Lower lobe of right lung (tissue), 2 donors: ENCODE measurements around the gene SH2D6. TPM values are rescaled to one million over a fixed set of nuclear protein-coding genes. Genes with fewer than 3 reads are reported as not detected.

ENCODE experiments used
- ATAC-seq, 2 donors: fragments of 200-7000 bp; cut with Tn5 transposase; one replicate each; pipeline ENCODE4 v1.9.1; 2020 to 2022; ENCODE audit warnings: mild to moderate bottlenecking in 2 of 2, moderate library complexity in 2 of 2
- DNase-seq: peaks from one replicate; pipeline ENCODE4 v3.0.0-alpha.2; 2020
- H3K27ac ChIP-seq: fragments of 200-600 bp; one replicate; pipeline ENCODE4 v1.8.0; 2022
- H3K27me3 ChIP-seq: fragments of 200-600 bp; one replicate; pipeline ENCODE4 v1.8.0; 2022; ENCODE audit warnings: low read depth
- H3K36me3 ChIP-seq: fragments of 200-600 bp; one replicate; pipeline ENCODE4 v1.8.0; 2022; ENCODE audit warnings: mild to moderate bottlenecking
- H3K4me1 ChIP-seq: fragments of 200-600 bp; one replicate; pipeline ENCODE4 v1.8.0; 2022
- H3K4me3 ChIP-seq: fragments of 200-600 bp; one replicate; pipeline ENCODE4 v1.8.0; 2022; ENCODE audit warnings: mild to moderate bottlenecking
- H3K9me3 ChIP-seq: fragments of 200-600 bp; one replicate; pipeline ENCODE4 v1.8.0; 2022
- CTCF ChIP-seq: fragments of 200-600 bp; IDR thresholded peaks from one replicate; pipeline ENCODE4 v1.8.0; 2022; ENCODE audit warnings: antibody characterized with exemption, mild to moderate bottlenecking
- intact Hi-C: fragments of 100-400 bp; cut with DNase I; formaldehyde crosslinking; loops from one replicate; pipeline ENCODE4 v1.11.0; 2022
- total RNA-seq: library from RNA; stranded (reverse); fragmentation: NEBNext Ultra II Directional; extraction: Animal tissue kit (Norgen Biotek cat#: 25700); gene quantifications from one replicate; pipeline ENCODE4 v1.2.1, GENCODE V29; 2021
- donor health status: DM: no; HTN: yes; CAD: no; lungs with severe emphysema.

The SH2D6 gene
- total RNA-seq, 1 donor from 2014 or later = 0.97 TPM

GRCh38 chr2:85405201-85406059 is 13.1 kb upstream of the SH2D6 start:
- H3K36me3 ChIP-seq = peaks cover 18% of the 10 kb centered on the region
- peaks cover 30% of the 10 kb centered on the region for H3K4me1 ChIP-seq
- H3K9me3 ChIP-seq = no peaks in the 10 kb centered on the region
- intact Hi-C loops = no loop called here
- peak overlapping the region; percentile 11 for H3K4me3 ChIP-seq
- ATAC-seq (peak; percentile 64 to 81), DNase-seq (peak; percentile 81)
- H3K27ac ChIP-seq = peak overlapping the region; percentile 58
- TF ChIP-seq CTCF = no peak
- no peaks in the 10 kb centered on the region for H3K27me3 ChIP-seq

- Histone ChIP-seq H3K27ac (peak within 1 kb of the TSS; percentile 81), H3K27me3 (no peaks in the 10 kb centered on the region), H3K4me1 (peaks cover 50% of the 10 kb centered on the region), H3K36me3 (no peaks in the 10 kb centered on the region), H3K4me3 (peak within 1 kb of the TSS; percentile 50), H3K9me3 (no peaks in the 10 kb centered on the region)
- intact Hi-C loops = no loop called here
- DNase-seq (peak; percentile 89), ATAC-seq (peak; percentile 71 to 78)
- no peak for TF ChIP-seq CTCF
Observed at GRCh38 chr2:85409845-85410583, 8.5 kb upstream of the SH2D6 start, which contains the start of gene CAPG. TSS of gene CAPG (minus strand) at chr2:85410366. CDS start at chr2:85402145, 8,221 bp downstream.

GRCh38 chr2:85410584-85411404 is 7.7 kb upstream of the SH2D6 start:
- Histone ChIP-seq H3K4me3 (peak overlapping the region; percentile 50), H3K27me3 (no peaks in the 10 kb centered on the region), H3K9me3 (no peaks in the 10 kb centered on the region), H3K36me3 (no peaks in the 10 kb centered on the region), H3K27ac (peak overlapping the region; percentile 81), H3K4me1 (peaks cover 55% of the 10 kb centered on the region)
- DNase-seq (no peak), ATAC-seq (no peak)
- intact Hi-C loops = no loop called here
- no peak for TF ChIP-seq CTCF

GRCh38 chr2:85411405-85411748 is 7.1 kb upstream of the SH2D6 start:
- intact Hi-C loops = no loop called here
- DNase-seq (no peak), ATAC-seq (no peak)
- Histone ChIP-seq H3K4me3 (no peak overlapping the region), H3K36me3 (no peaks in the 10 kb centered on the region), H3K9me3 (no peaks in the 10 kb centered on the region), H3K4me1 (peaks cover 57% of the 10 kb centered on the region), H3K27ac (no peak overlapping the region), H3K27me3 (no peaks in the 10 kb centered on the region)
- no peak for TF ChIP-seq CTCF
